DMS53 treated with DMSO at 0.1 percent for 48 hours (cell line): Measurements from ENCODE around the gene SEMA3E.
"Not testable (repeated sequence)": the region's sequence is repeated elsewhere in the genome, so short reads cannot be mapped to it uniquely, and the experiment has no call there.

ENCODE experiments used
- DNase-seq: peaks from one replicate; lab custom pipeline; 2025; ENCODE audit not compliant: unreplicated experiment; lab: John Stamatoyannopoulos, UW

SEMA3E gene

GRCh38 chr7:83562960-83563359, 86.0 kb downstream of the SEMA3E start:
- DNase-seq, result no peak

GRCh38 chr7:83562289-83562688, 86.7 kb downstream of the SEMA3E start:
- no peak for DNase-seq

DNA sequence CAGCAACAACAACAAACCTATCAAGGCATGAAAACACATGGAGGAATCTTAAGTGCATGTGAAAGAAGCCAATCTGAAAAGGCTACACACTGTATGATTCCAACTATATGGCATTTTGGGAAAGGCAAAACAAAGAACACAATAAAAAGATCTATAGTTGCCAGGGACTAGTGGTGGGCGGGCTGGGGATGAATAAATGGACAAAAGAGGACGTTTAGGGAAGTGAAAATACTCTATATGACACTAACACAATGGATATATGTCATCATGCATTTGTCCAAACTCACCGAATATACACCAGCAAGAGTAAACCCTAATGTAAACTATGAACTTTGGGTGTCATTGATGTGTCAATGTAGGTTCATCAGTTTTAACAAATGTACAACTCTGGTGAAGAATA, 89.1 kb downstream of the SEMA3E start:
- DNase-seq, result no peak

DNA sequence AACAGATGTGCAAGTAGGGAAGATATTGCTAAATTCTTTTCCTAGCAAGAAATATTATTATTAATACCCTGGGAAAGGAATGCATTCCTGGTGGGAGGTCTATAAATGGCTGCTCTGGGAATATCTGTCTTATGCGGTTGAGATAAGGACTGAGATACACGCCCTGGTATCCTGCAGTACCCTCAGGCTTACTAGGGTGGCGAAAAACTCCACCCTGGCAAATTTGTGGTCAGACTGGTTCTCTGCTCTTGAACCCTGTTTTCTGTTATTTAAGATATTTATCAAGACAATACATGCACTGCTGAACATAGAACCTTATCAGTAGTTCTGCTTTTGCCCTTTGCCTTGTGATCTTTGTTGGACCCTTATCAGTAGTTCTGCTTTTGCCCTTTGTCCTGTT, 96.4 kb downstream of the SEMA3E start:
- DNase-seq, result not testable (repeated sequence)

DNA sequence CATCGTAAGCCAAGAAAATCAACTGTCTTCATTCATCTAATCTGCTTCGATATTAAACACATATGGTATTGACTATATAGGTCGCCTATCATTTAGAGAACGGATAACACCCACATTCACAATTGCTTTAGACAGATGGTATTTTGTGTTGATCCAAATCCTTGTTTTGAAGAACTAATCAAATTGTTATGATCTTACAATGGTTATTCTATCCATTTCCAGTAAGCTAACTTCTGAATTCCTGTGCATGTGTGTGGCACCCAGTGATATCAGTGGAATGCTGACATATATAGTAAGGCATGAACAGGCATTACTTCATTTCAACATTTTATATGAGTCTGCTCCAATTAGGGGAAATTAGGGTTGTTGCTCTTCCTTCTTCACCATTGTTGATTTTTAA, 98.8 kb downstream of the SEMA3E start:
- no peak for DNase-seq

GRCh38 chr7:83548250-83548649, 100.7 kb downstream of the SEMA3E start:
- no peak for DNase-seq

- DNase-seq, result peak; percentile 94
Observed at GRCh38 chr7:83547526-83547925, 101.4 kb downstream of the SEMA3E start.

GRCh38 chr7:83546586-83546985, 102.4 kb downstream of the SEMA3E start:
- no peak for DNase-seq

- DNase-seq, result peak; percentile 82
Observed at GRCh38 chr7:83541187-83541960, 107.6 kb downstream of the SEMA3E start.

DNA sequence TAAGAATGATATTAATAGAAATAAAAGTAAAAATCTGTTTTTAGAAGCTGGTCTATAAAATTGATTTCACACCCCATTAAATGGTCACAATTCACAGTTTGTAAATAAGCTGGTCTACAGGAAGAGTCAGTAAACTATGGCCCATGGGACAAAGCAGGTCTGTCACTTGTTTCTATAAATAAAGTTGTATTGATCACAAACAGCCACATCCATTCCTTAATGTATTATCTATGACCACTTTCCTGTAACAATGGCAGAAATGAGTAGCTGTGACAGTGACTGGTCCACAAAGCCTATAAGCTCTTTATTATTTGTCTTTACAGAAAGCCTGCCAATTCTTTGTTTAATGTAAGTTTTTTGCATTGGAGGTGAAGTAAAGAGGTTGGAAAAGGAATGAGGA, 114.5 kb downstream of the SEMA3E start:
- DNase-seq, result no peak

DNA sequence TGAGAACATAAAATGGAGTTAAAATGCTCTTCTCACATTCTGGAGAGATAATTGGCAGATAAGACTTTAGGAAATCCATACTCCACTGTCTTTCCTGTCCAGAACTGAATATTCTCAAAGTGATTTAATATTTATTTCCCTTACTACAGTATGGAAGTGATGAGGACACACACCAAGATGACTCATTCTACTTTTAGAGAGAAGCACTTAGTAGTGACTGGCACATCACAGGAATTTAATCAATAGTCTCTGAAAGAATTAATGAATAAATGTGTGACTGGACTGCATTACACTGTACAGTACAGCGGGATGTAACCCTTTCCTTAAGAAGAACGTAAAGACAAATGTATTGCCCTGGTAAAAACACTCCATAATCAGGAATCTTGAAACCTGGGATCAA, 116.7 kb downstream of the SEMA3E start:
- peak; percentile 22 for DNase-seq

DNA sequence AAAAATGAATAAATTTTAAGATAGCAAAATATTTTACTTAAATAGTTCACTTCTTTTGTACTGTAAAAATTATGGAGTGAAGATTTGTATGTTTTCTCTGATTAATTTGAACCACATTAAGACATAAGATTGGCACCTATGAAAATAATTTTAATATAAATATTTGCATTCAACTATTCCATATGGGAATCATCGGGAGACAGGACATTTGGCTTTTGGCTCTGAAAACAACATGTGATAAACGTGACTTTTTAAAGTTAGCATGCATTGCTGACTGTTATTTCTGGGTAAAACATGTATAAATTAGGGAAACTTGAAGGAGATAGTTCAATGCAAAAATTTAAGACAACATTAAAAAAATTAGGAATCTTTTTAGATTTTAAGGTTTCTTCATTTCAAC, 117.2 kb downstream of the SEMA3E start:
- no peak for DNase-seq

GRCh38 chr7:83528925-83529423, 120.0 kb downstream of the SEMA3E start:
- DNase-seq, result no peak

GRCh38 chr7:83524277-83525075, 124.5 kb downstream of the SEMA3E start:
- no peak for DNase-seq

- DNase-seq, result no peak
Observed at GRCh38 chr7:83520726-83521125, 128.2 kb downstream of the SEMA3E start.

DNA sequence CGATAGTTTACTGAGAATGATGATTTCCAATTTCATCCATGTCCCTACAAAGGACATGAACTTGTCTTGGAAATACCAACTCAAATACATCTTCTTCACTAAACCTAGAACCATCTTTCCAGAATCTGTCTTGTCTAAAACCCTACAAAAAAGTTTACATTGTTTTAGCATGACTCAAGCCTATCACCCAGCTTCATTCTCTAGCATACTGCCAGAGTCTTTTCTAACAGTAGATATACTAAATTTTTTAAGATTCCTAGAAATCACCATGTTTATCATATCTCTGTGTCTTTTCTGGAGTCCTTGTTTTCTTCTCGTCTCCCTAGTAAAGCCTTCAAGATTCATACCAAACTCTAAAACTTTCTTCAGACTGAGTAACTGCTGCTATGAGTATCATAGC, 129.7 kb downstream of the SEMA3E start:
- no peak for DNase-seq

GRCh38 chr7:83517035-83517700, 131.8 kb downstream of the SEMA3E start:
- peak; percentile 90 for DNase-seq

- peak; percentile 31 for DNase-seq
Observed at GRCh38 chr7:83514977-83515376, 134.0 kb downstream of the SEMA3E start.

GRCh38 chr7:83509255-83510021, 139.5 kb downstream of the SEMA3E start:
- no peak for DNase-seq

DNA sequence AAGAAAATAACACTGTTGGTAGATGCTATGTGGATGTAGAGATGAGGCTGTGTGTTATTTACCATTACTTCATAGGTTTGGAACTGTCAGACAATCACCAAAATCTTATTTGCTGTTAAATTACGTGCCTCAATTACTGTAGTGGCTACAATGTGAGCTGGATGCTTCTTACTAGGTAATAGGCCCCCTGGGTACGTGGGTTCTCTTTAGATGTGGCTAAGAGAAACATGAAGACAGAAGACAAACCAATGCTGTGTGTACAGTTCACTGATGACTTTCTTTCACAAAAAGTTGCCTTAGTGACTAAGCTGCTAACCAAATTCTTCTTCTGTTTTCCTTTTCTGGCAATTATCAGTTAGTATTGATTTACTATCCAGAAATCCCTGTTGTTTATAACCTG, 144.6 kb downstream of the SEMA3E start:
- DNase-seq, result no peak

- DNase-seq, result no peak
Observed at GRCh38 chr7:83502636-83503035, 146.3 kb downstream of the SEMA3E start.
